K562 (cell line): Measurements from ENCODE around the gene CEP128. TPM values are rescaled to one million over a fixed set of nuclear protein-coding genes. Genes with fewer than 3 reads are reported as not detected.

Experiments used
- MGA ChIP-seq: fragments of 450-650 bp; IDR thresholded peaks from 2 replicates; pipeline ENCODE4 v1.6.1; 2016; ENCODE audit warnings: mild to moderate bottlenecking, moderate library complexity
- polyA plus RNA-seq, 8 experiments: library from polyadenylated mRNA; depleted of rRNA in 4 of 8; stranded (reverse) in 5 of 8; unstranded in 3 of 8; fragments of >200 nt; fragmentation: Nextera tagmentation in 2 of 8; fragmentation: Illumina TruSeq in 1 of 8; extraction: Ambion mirVana in 2 of 8; extraction: Trizol in 1 of 8; gene quantifications; 2 replicates each; pipeline versions ENCODE4 v1.2.1 to v1.2.3, GENCODE V29; 2011 to 2014; ENCODE audit warnings: inconsistent platforms in 1 of 8, missing spikeins in 1 of 8
- total RNA-seq, 7 experiments: library from RNA; depleted of rRNA in 6 of 7; stranded (reverse); fragments of >200 nt in 6 of 7; fragmentation: Illumina TruSeq in 2 of 7; extraction: Trizol in 2 of 7; gene quantifications; 2 replicates each; pipeline versions ENCODE4 v1.2.1 to v1.2.3, GENCODE V29; 2011 to 2021; ENCODE audit warnings: low replicate concordance in 1 of 7

Gene CEP128
- total and polyA plus RNA-seq, 9 of the 15 experiments (the other 6 are each of a cell fraction or from before 2014, with no cell fraction given): 2.3 to 9.2 (median 4.6) TPM

GRCh38 chr14:80923368-80923767, 18.2 kb downstream of the CEP128 start (continued):
- TF ChIP-seq MGA: no peak
